Gastroesophageal sphincter (tissue), 3 donors: Measurements from ENCODE around the gene EIF4ENIF1.

Experiments used
- CTCF ChIP-seq, 4 experiments: fragments of 200-600 bp in 2 of 4; fragments of 450-650 bp in 2 of 4; sonication (generic) in 1 of 4; IDR thresholded peaks; one replicate each; pipeline ENCODE4 v1.5.1; 2017 to 2019; ENCODE audit warnings: antibody characterized with exemption in 4 of 4, mild to moderate bottlenecking in 2 of 4, moderate library complexity in 2 of 4
- EP300 ChIP-seq: sonication (generic); formaldehyde crosslinking; IDR thresholded peaks from one replicate; pipeline ENCODE4 v1.6.1; 2017; ENCODE audit warnings: antibody characterized with exemption, mild to moderate bottlenecking
- POLR2A ChIP-seq, 2 donors: fragments of 450-650 bp; IDR thresholded peaks; one replicate each; pipeline ENCODE4 v1.6.1; 2017; ENCODE audit warnings: antibody characterized with exemption in 2 of 2, mild to moderate bottlenecking in 2 of 2, moderate library complexity in 1 of 2
- POLR2AphosphoS5 ChIP-seq: sonication (generic); formaldehyde crosslinking; IDR thresholded peaks from one replicate; pipeline ENCODE4 v1.6.1; 2017; ENCODE audit warnings: antibody characterized with exemption

- TF ChIP-seq EP300 (no peak), POLR2A (IDR thresholded peaks at IDR 0.05) (no peak), CTCF (IDR thresholded peaks at IDR 0.05) (no peak), POLR2AphosphoS5 (no peak)
Observed at GRCh38 chr22:31488988-31489617, 539 bp downstream of the EIF4ENIF1 start.
